Measurements from ENCODE around the gene TCF4.

TCF4 gene

GRCh38 chr18:55415258-55415871 lies 172.6 kb downstream of the TCF4 start:
- POLR2A ChIA-PET: no interaction called here
- peak; percentile 87 for TF ChIP-seq CTCF (IDR thresholded peaks at IDR 0.05; ENCODE audit: control extremely low read depth, extremely low read depth, low read depth, missing control alignments)
- peak; percentile 52 for DNase-seq (ENCODE audit: extremely low spot score)
- CTCF ChIA-PET: interaction anchor here (0.7 to 3.4 kb wide), 32 partner anchors 8 to 1164 kb away, joined by 3 to 49 read pairs (median 4); no protein-coding TSS in a partner anchor

GRCh38 chr18:55414475-55414874 lies 173.5 kb downstream of the TCF4 start:
- ChIA-PET POLR2A (no interaction called here), CTCF (interaction anchor here (0.7 to 3.4 kb wide), 19 partner anchors 8 to 1164 kb away, joined by 3 to 49 read pairs (median 5); no protein-coding TSS in a partner anchor)
- no peak for DNase-seq (ENCODE audit: extremely low spot score)
- TF ChIP-seq CTCF (IDR thresholded peaks at IDR 0.05; ENCODE audit: control extremely low read depth, extremely low read depth, low read depth, missing control alignments): no peak

GRCh38 chr18:55413474-55413873 lies 174.5 kb downstream of the TCF4 start:
- no peak for TF ChIP-seq CTCF (IDR thresholded peaks at IDR 0.05; ENCODE audit: control extremely low read depth, extremely low read depth, low read depth, missing control alignments)
- ChIA-PET POLR2A (no interaction called here), CTCF (interaction anchor here (1.2 to 2.8 kb wide), 2 partner anchors 17 to 28 kb away, joined by 4 to 10 read pairs; no protein-coding TSS in a partner anchor)
- DNase-seq (ENCODE audit: extremely low spot score): no peak

- CTCF ChIA-PET: interaction anchor here (1.2 to 2.5 kb wide), 6 partner anchors 8 to 1168 kb away, joined by 3 to 9 read pairs (median 5); no protein-coding TSS in a partner anchor
- no peak for DNase-seq (ENCODE audit: extremely low spot score)
- POLR2A ChIA-PET: no interaction called here
- TF ChIP-seq CTCF (IDR thresholded peaks at IDR 0.05; ENCODE audit: control extremely low read depth, extremely low read depth, low read depth, missing control alignments): no peak
Measured at GRCh38 chr18:55407774-55408535, 180.0 kb downstream of the TCF4 start.

- DNase-seq (ENCODE audit: extremely low spot score): no peak
- ChIA-PET POLR2A (no interaction called here), CTCF (interaction anchor here (1.6 to 2.5 kb wide), 4 partner anchors 8 to 1169 kb away, joined by 4 to 9 read pairs (median 7); no protein-coding TSS in a partner anchor)
- no peak for TF ChIP-seq CTCF (IDR thresholded peaks at IDR 0.05; ENCODE audit: control extremely low read depth, extremely low read depth, low read depth, missing control alignments)
Measured at GRCh38 chr18:55407191-55407590, 180.8 kb downstream of the TCF4 start.

GRCh38 chr18:55406451-55406991 lies 181.5 kb downstream of the TCF4 start:
- POLR2A ChIA-PET: no interaction called here
- DNase-seq (ENCODE audit: extremely low spot score): no peak
- TF ChIP-seq CTCF (IDR thresholded peaks at IDR 0.05; ENCODE audit: control extremely low read depth, extremely low read depth, low read depth, missing control alignments): no peak
- CTCF ChIA-PET: interaction anchor here (1.6 to 2.0 kb wide), 2 partner anchors 9 to 1169 kb away, joined by 4 to 9 read pairs; no protein-coding TSS in a partner anchor
